ENCODE results near the gene TCHHL1. TPM values are rescaled to one million over a fixed set of nuclear protein-coding genes. Genes with fewer than 3 reads are reported as not detected.

Gene TCHHL1
- total and polyA plus RNA-seq, 5 donors: not detected

- WGBS: 58% methylated on average over 6 of the region's 6 CpGs
- H3K4me1 ChIP-seq (ENCODE audit: control insufficient read depth, insufficient read depth, low read length): peaks cover 3% of the 10 kb centered on the region
Measured at GRCh38 chr1:152050886-152051675, 37.8 kb downstream of the TCHHL1 start.

GRCh38 chr1:152049291-152050083 lies 39.4 kb downstream of the TCHHL1 start:
- H3K9me3 ChIP-seq (ENCODE audit: control insufficient read depth, low read length): no peaks in the 10 kb centered on the region
- H3K27ac ChIP-seq (ENCODE audit: low read length): no peak overlapping the region
- intact Hi-C loops (cut with DNase I): loop anchor here (5.0 kb wide), 2 partner anchors 138 to 408 kb away; no protein-coding TSS in a partner anchor
- 76% methylated on average over 8 of the region's 8 CpGs for WGBS
- peaks cover 3% of the 10 kb centered on the region for H3K4me1 ChIP-seq (ENCODE audit: control insufficient read depth, insufficient read depth, low read length)
- H3K27me3 ChIP-seq (ENCODE audit: control insufficient read depth, insufficient read depth): no peaks in the 10 kb centered on the region
- DNase-seq (no peak), ATAC-seq (no peak)
- no peak overlapping the region for H3K4me3 ChIP-seq (ENCODE audit: low read length)

More at GRCh38 chr1:152050886-152051675, 37.8 kb downstream of the TCHHL1 start:
- intact Hi-C loops (cut with DNase I): loop anchor here (5.0 kb wide), 2 partner anchors 136 to 406 kb away; no protein-coding TSS in a partner anchor
- no peak overlapping the region for H3K4me3 ChIP-seq (ENCODE audit: low read length)
- no peaks in the 10 kb centered on the region for H3K9me3 ChIP-seq (ENCODE audit: control insufficient read depth, low read length)
- H3K27ac ChIP-seq (ENCODE audit: low read length): no peak overlapping the region
- H3K27me3 ChIP-seq (ENCODE audit: control insufficient read depth, insufficient read depth): no peaks in the 10 kb centered on the region
- no peak for DNase-seq
- no peak for ATAC-seq

- no peak overlapping the region for H3K4me3 ChIP-seq (ENCODE audit: low read length)
Measured at GRCh38 chr1:152048416-152049009, 40.4 kb downstream of the TCHHL1 start.

GRCh38 chr1:152047730-152048415 lies 41.0 kb downstream of the TCHHL1 start:
- ATAC-seq: peak; percentile 96 to 97
- intact Hi-C loops (cut with DNase I): no loop called here
- peaks cover 3% of the 10 kb centered on the region for H3K4me1 ChIP-seq (ENCODE audit: control insufficient read depth, insufficient read depth, low read length)
- peak overlapping the region; percentile 95 for H3K27ac ChIP-seq (ENCODE audit: low read length)
- H3K9me3 ChIP-seq (ENCODE audit: control insufficient read depth, low read length): no peaks in the 10 kb centered on the region
- DNase-seq: peak; percentile 95 to 96 (median 95)
- WGBS: 3% methylated on average over 13 of the region's 13 CpGs
- H3K27me3 ChIP-seq (ENCODE audit: control insufficient read depth, insufficient read depth): no peaks in the 10 kb centered on the region
- no peak overlapping the region for H3K4me3 ChIP-seq (ENCODE audit: low read length)

More at GRCh38 chr1:152048416-152049009, 40.4 kb downstream of the TCHHL1 start:
- H3K27me3 ChIP-seq (ENCODE audit: control insufficient read depth, insufficient read depth): no peaks in the 10 kb centered on the region
- ATAC-seq (peak; percentile 48 to 54), DNase-seq (peak; percentile 73 to 84 (median 82))
- no peaks in the 10 kb centered on the region for H3K9me3 ChIP-seq (ENCODE audit: control insufficient read depth, low read length)
- H3K27ac ChIP-seq (ENCODE audit: low read length): peak overlapping the region; percentile 95
- peaks cover 3% of the 10 kb centered on the region for H3K4me1 ChIP-seq (ENCODE audit: control insufficient read depth, insufficient read depth, low read length)
- intact Hi-C loops (cut with DNase I): no loop called here
- 49% methylated on average over 6 of the region's 6 CpGs for WGBS

GRCh38 chr1:152047413-152047729 lies 41.5 kb downstream of the TCHHL1 start:
- intact Hi-C loops (cut with DNase I): no loop called here
- Histone ChIP-seq H3K27ac (ENCODE audit: low read length) (peak overlapping the region; percentile 95), H3K4me1 (ENCODE audit: control insufficient read depth, insufficient read depth, low read length) (peaks cover 3% of the 10 kb centered on the region), H3K4me3 (ENCODE audit: low read length) (no peak overlapping the region), H3K27me3 (ENCODE audit: control insufficient read depth, insufficient read depth) (no peaks in the 10 kb centered on the region), H3K9me3 (ENCODE audit: control insufficient read depth, low read length) (no peaks in the 10 kb centered on the region)
- WGBS: 58% methylated on average over 5 of the region's 5 CpGs
- peak in 1 of 3 donors; percentile 45 for DNase-seq
- peak; percentile 1 to 48 for ATAC-seq

GRCh38 chr1:152044386-152044785 lies 44.5 kb downstream of the TCHHL1 start:
- peaks cover 3% of the 10 kb centered on the region for H3K4me1 ChIP-seq (ENCODE audit: control insufficient read depth, insufficient read depth, low read length)
- no peak overlapping the region for H3K4me3 ChIP-seq (ENCODE audit: low read length)
- no peak for DNase-seq
- intact Hi-C loops (cut with DNase I): no loop called here
- no peak for ATAC-seq
- no peak overlapping the region for H3K27ac ChIP-seq (ENCODE audit: low read length)
- no peaks in the 10 kb centered on the region for H3K27me3 ChIP-seq (ENCODE audit: control insufficient read depth, insufficient read depth)
- H3K9me3 ChIP-seq (ENCODE audit: control insufficient read depth, low read length): no peaks in the 10 kb centered on the region
- WGBS: 18% methylated on average over 3 of the region's 3 CpGs

GRCh38 chr1:152043870-152044269 lies 45.0 kb downstream of the TCHHL1 start:
- DNase-seq (no peak), ATAC-seq (no peak)
- H3K4me3 ChIP-seq (ENCODE audit: low read length): no peak overlapping the region
- no peak overlapping the region for H3K27ac ChIP-seq (ENCODE audit: low read length)
- intact Hi-C loops (cut with DNase I): no loop called here
- peaks cover 3% of the 10 kb centered on the region for H3K4me1 ChIP-seq (ENCODE audit: control insufficient read depth, insufficient read depth, low read length)
- WGBS: 59% methylated on average over 5 of the region's 5 CpGs
- no peaks in the 10 kb centered on the region for H3K9me3 ChIP-seq (ENCODE audit: control insufficient read depth, low read length)
- no peaks in the 10 kb centered on the region for H3K27me3 ChIP-seq (ENCODE audit: control insufficient read depth, insufficient read depth)

GRCh38 chr1:152042030-152042429 lies 46.8 kb downstream of the TCHHL1 start:
- no peaks in the 10 kb centered on the region for H3K4me1 ChIP-seq (ENCODE audit: control insufficient read depth, insufficient read depth, low read length)
- no peak overlapping the region for H3K27ac ChIP-seq (ENCODE audit: low read length)
- WGBS: 39% methylated on average over 1 of the region's 1 CpG
- no peak for ATAC-seq
- H3K4me3 ChIP-seq (ENCODE audit: low read length): no peak overlapping the region
- H3K9me3 ChIP-seq (ENCODE audit: control insufficient read depth, low read length): no peaks in the 10 kb centered on the region
- H3K27me3 ChIP-seq (ENCODE audit: control insufficient read depth, insufficient read depth): no peaks in the 10 kb centered on the region
- no peak for DNase-seq
- intact Hi-C loops (cut with DNase I): no loop called here

- Histone ChIP-seq H3K4me3 (ENCODE audit: low read length) (no peak overlapping the region), H3K27ac (ENCODE audit: low read length) (no peak overlapping the region), H3K9me3 (ENCODE audit: control insufficient read depth, low read length) (no peaks in the 10 kb centered on the region), H3K27me3 (ENCODE audit: control insufficient read depth, insufficient read depth) (no peaks in the 10 kb centered on the region), H3K4me1 (ENCODE audit: control insufficient read depth, insufficient read depth, low read length) (no peaks in the 10 kb centered on the region)
- intact Hi-C loops (cut with DNase I): no loop called here
- no peak for ATAC-seq
- 64% methylated on average over 1 of the region's 1 CpG for WGBS
- DNase-seq: no peak
Measured at GRCh38 chr1:152039886-152040285, 49.0 kb downstream of the TCHHL1 start.

GRCh38 chr1:152039461-152039860 lies 49.4 kb downstream of the TCHHL1 start:
- intact Hi-C loops (cut with DNase I): no loop called here
- H3K27me3 ChIP-seq (ENCODE audit: control insufficient read depth, insufficient read depth): no peaks in the 10 kb centered on the region
- H3K4me1 ChIP-seq (ENCODE audit: control insufficient read depth, insufficient read depth, low read length): no peaks in the 10 kb centered on the region
- ATAC-seq (no peak), DNase-seq (no peak)
- H3K4me3 ChIP-seq (ENCODE audit: low read length): no peak overlapping the region
- no peaks in the 10 kb centered on the region for H3K9me3 ChIP-seq (ENCODE audit: control insufficient read depth, low read length)
- H3K27ac ChIP-seq (ENCODE audit: low read length): no peak overlapping the region
- 97% methylated on average over 1 of the region's 1 CpG for WGBS
